CD4-positive, alpha-beta T cell treated with Interleukin-6 for 4 hours (primary cell): Measurements from ENCODE around the gene FOXN3.

ENCODE experiments used
- DNase-seq: peaks from one replicate; pipeline ENCODE4 v3.0.0-alpha.2; 2020; ENCODE audit warnings: mixed read lengths

FOXN3 gene

GRCh38 chr14:89244720-89245119 lies 172.3 kb downstream of the FOXN3 start:
- DNase-seq, result no peak

DNA sequence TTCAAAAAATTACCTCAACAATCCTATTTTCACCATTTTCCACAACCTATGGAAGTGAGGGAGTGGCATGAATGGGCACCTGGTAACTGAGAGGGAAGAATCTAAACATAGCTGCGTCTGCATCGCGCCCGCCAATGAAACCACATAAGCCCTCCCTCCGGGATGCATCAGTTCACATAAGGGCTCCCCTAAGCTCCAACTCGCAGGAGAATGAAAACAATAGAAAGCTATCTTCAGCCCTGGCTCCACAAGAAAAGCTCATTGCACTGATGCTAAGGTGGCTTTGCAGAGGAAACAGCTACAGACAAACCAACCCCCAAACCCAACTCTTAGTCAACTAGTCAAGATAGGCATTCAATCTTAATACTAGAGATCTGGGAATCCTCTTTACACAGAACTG lies 173.3 kb downstream of the FOXN3 start:
- no peak for DNase-seq

- DNase-seq, result no peak
Measured at GRCh38 chr14:89243286-89243685, 173.7 kb downstream of the FOXN3 start.

DNA sequence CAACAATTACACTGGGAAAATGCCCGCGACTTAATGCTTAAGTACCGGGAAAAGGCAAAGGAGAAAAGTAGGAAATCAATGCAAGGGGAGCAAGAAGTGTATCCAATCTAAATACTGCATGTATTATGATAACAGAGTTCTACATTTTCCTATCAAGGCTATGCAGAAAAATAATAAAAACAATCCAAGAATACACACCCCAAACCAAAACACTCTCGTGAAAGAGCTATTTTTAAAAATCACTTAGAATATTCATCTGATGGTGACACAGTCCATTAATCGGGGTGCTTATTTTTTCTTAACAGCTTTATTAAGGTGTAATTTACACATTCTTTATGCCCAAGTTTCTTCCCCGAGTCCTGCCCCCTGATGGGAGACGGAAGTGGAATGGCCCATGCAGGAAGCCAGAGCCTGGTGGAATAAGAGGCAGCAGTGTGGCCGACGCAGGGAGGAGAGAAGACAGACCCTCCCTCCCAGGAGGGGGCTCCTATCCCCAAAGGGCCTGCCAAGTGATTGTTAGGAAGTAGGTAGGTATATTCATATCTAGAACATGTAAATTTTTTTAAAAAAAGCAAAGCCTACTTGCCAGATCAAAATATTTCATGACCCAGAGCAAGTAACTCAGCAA lies 174.3 kb downstream of the FOXN3 start:
- DNase-seq, result no peak

GRCh38 chr14:89241934-89242651 lies 174.9 kb downstream of the FOXN3 start:
- no peak for DNase-seq

- no peak for DNase-seq
Measured at GRCh38 chr14:89241257-89241656, 175.8 kb downstream of the FOXN3 start.

GRCh38 chr14:89240414-89240813 lies 176.6 kb downstream of the FOXN3 start:
- DNase-seq, result no peak

DNA sequence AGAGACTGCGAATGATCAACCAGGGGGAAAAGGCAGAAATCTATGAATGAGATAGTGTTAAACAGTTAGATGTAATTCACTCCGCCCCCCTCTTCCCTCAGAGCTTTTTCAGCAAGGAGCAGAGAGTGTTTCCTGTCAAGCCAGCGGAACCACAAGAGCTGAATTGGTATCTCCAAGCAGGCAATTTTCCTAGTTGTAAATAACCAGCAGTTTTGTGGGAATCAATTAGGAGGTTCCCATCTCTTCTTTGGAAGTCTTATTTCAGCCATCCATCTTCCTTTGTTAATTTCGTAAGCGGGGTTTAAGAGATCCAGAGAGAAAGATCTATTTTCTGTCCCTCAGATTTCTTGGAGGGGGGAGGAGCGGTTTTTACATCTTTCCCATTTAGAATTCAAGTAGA lies 178.0 kb downstream of the FOXN3 start:
- no peak for DNase-seq

DNA sequence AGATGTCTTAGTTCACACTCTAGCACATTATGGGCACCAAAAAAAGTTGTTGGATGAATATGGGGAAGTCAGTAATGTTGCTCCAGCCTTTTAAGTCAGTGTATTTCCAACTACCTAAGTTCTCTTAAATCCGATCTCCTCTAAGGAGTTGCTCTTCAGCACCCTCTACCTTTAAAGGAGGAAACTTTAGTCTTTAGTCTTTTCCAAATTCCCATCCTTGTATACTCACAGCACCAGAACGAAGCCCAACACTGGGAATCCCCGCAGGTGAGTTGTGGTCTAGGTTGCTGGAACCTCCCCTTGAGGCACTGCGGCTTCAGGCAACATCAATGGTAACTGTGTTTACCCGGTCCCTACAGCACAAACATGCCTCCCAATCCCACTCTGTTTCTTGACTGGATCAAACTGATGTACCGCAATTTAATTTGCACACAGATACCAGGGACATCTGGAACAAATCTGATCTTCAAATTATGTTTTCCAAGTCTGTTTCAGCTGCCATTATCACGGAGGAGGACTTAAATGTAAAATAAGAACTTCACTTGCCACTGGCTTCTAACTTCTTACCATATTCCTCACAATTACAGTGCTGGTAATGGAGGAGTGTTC lies 179.0 kb downstream of the FOXN3 start:
- DNase-seq, result no peak

- no peak for DNase-seq
Measured at GRCh38 chr14:89236851-89237250, 180.2 kb downstream of the FOXN3 start.

DNA sequence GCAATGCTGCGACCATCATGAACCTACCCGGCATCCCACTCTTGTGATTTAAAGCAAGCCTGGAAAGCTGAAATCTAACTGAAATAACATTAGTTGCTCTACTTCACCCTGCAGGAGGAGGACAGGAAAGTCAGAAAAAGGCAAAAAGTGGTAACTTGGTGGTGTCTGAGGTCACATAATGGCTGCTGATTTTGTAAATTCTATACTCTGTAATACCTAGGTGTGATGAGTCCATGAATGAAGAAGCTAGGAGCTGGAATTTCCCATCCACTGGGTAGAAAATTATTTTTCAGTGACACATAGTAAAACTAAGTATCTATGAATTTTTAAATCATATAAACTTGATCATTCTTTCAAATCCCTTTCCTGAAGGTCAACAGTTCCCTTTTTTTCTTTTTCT lies 183.8 kb downstream of the FOXN3 start:
- DNase-seq, result no peak

GRCh38 chr14:89232265-89233070 lies 184.6 kb downstream of the FOXN3 start:
- no peak for DNase-seq

- DNase-seq, result no peak
Measured at GRCh38 chr14:89231426-89232113, 185.5 kb downstream of the FOXN3 start.

DNA sequence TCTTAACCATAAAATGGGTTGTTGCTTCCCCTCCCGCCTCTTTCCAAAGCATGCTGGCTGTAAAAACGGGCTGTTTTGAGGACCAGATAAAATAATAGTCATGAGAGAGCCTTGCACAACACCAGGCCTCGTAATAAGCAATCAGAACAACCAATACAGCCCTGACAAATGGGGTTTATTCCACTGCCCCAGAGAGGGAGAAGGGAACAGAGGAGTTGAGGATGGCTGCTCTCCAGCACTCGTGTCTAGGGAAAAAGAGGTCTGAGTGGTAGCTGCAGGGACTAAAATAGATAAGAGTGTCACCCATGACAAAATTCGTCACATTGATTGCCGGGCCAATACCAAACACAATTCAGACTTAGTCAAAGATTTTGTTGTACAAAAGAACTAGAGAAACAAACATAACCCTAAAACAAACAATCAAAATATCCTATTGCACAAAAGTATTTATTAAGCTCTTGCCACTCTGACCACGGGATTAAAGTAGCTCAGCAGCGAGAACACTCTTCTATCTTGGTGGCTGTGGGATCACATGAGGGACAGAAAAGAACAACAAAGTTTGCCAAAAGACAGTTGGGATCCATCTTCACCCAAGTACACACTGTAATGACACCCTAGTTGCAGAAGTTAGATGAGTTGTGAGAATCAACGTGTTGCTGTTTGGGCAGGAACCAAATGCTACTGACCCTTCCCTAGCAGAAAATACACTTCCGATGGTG lies 188.0 kb downstream of the FOXN3 start:
- DNase-seq, result no peak

DNA sequence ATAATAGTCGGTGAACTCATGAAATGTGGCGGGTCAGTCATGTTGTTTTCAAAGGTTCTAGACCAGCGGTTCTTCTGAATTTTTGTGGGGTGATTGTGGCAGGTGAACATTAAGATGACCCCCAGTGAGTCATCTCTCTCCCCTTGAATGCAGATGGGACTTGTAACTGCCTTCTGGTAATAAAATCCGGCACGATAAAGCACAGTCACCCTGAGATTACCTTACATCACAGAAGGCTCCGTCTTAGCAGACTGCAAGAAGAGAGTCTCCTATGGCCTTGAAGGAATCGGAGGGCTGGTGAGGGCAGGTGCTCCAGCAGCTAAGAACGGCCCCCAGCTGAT lies 189.6 kb downstream of the FOXN3 start:
- DNase-seq, result no peak

GRCh38 chr14:89226801-89227495 lies 190.1 kb downstream of the FOXN3 start:
- no peak for DNase-seq

GRCh38 chr14:89225607-89226006 lies 191.4 kb downstream of the FOXN3 start:
- DNase-seq, result no peak

DNA sequence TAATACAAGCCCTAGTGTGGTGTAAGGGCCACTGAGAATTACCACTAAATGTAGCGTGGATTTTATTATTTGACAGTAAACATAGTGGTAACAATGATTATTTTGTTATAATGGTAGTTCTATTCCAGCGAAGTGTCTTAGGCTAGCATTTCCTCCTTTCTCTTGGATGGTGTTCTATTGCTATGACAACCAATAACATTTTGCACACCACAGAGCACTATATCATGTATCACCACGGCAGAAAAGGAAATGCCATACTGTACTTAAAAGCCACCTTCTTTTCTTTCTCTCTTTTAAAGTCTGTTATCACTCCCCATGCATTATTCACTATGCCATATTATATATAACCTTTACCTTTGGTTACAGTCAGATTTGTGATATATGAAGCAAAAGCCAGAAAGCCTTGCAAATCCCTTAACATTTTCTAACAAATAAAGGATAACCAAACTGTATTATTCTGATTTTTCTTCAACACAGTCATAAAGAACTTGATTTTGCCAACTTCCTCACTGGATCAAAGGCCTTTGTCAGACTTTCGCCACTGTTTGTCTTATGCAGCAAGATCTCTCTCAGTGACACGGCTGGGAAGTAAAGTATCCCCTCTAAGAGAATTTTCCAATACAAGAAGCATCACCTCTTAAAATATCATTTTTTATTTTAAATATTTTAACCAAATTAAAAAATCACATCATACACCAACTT lies 195.8 kb downstream of the FOXN3 start:
- DNase-seq, result no peak

GRCh38 chr14:89219051-89219450 lies 198.0 kb downstream of the FOXN3 start:
- DNase-seq, result no peak

DNA sequence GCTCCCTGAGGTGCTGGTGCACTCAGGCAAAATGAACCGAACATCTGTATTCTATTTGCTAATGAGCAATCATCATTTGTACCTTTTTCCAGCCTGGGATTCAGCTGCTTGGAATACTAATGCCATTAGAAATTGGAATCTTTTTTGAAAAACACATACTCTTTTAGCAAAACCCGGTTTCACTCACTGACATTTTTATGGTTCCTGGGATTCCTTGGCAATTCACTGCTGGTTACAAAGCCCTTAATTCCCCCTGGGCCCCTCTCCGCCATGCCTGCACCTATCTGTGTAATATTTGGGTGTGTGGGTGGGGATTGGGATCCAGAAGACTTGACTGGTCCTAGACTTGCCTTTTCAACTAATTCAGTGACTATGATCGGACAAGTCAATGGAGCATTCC lies 199.1 kb downstream of the FOXN3 start:
- no peak for DNase-seq

DNA sequence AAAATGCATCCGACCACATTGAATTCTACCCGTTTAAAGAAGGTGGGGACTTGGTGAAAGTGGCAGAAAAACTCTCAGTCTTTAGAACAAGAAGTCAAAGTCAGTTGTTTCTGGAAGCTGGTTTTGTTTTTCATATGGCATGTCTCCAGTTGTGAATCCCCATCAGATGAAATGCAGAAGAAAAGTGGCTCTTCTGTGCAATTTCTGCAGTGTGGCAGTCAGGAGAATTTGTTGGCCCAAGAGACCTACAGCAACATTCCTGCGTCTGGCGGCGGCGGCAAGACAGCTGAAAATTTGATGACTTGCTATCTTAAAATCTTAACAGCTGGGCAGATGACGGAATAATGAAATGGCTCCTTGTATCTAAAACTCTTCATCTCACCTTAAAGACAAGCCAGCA lies 201.5 kb downstream of the FOXN3 start:
- DNase-seq, result no peak
